GM13977 (cell line): ENCODE data around the gene DIP2B.

Source experiments
- DNase-seq: peaks from one replicate; pipeline ENCODE4 v3.0.0; 2012; ENCODE audit warnings: low spot score
- CTCF ChIP-seq: IDR thresholded peaks from 2 replicates; pipeline ENCODE4 v1.5.1; 2012; ENCODE audit warnings: mild to moderate bottlenecking, control low read depth; ENCODE audit not compliant: insufficient read depth; ENCODE audit errors: extremely low read depth, missing control alignments
- in situ Hi-C: fragments of 300-500 bp; cut with MboI; formaldehyde crosslinking; loops from one replicate; pipeline ENCODE4 v1.12.0; 2022; ENCODE audit warnings: low sequenced_read_pairs, low pct_unique_long_range_greater_than_20kb, mixed read lengths, inconsistent platforms; ENCODE audit not compliant: unreplicated experiment

The DIP2B gene

GRCh38 chr12:50546441-50547318, 41.9 kb downstream of the DIP2B start:
- in situ Hi-C loops: no loop called here
- no peak for TF ChIP-seq CTCF
- DNase-seq: no peak

- in situ Hi-C loops: no loop called here
- TF ChIP-seq CTCF: no peak
- DNase-seq: no peak
These were observed 43.0 kb downstream of the DIP2B start for GRCh38 chr12:50547742-50548141.

DNA sequence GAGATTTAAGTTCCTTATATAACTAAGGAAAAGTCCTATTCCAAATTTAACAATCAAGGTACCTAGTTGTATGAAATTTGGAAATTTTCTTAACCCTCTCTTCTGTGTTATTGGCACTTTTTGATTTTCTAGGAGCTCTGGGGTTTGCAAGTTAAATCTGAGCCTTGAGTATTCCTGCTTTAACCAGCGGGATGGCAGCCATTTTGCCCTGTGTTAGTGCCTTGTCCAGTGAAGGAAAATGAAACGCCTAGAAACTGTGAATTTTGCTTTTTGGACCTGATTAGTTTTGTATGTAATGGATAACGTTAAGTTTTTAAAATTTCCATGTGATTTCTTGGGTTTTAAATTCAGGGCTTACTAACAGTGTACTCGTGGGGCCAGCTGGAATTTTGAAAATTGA, 45.1 kb downstream of the DIP2B start:
- DNase-seq: no peak
- in situ Hi-C loops: no loop called here

GRCh38 chr12:50550530-50551223, 45.9 kb downstream of the DIP2B start:
- TF ChIP-seq CTCF: no peak
- no peak for DNase-seq
- in situ Hi-C loops: no loop called here

More for the DNA sequence above, 45.1 kb downstream of the DIP2B start:
- TF ChIP-seq CTCF: no peak

DNA sequence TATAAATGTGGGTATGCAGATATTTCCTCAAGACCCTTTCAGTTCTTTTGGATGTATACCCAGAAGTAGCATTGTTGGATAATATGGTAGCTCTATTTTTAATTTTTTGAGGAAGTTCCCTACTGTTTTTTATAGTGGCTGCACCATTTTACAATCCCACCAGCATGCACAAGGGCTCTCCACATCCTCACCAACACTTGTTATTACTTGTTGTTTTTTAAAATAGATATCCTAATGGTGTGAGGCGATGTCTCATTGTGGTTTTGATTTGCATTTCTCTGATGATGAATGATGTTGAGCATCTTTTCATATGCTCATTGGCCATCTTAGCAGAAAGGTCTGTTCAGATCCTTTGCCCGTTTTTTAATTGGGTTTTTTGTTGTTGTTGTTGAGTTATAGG, 47.1 kb downstream of the DIP2B start:
- no peak for DNase-seq
- in situ Hi-C loops: no loop called here
- TF ChIP-seq CTCF: no peak

- no peak for DNase-seq
- no peak for TF ChIP-seq CTCF
- in situ Hi-C loops: no loop called here
These were observed 49.9 kb downstream of the DIP2B start for GRCh38 chr12:50554651-50555050.
